MCF 10A (cell line): Measurements from ENCODE around the gene EXOC6B. TPM values are rescaled to one million over a fixed set of nuclear protein-coding genes. Genes with fewer than 3 reads are reported as not detected.

ENCODE experiments used
- BruUV-seq: library from RNA; stranded (reverse); fragments of 400-500 nt; replicated peaks from 2 replicates; lab custom pipeline; 2021; lab: Mats Ljungman, UMichigan
- CTCF ChIA-PET: fragments of 300-600 bp; sonication (Branson Sonifier 250); formaldehyde crosslinking; extraction: SDS; loops from one replicate; lab custom pipeline; 2021; ENCODE audit warnings: antibody characterized with exemption, inconsistent platforms; lab: Yijun Ruan, JAX
- POLR2A ChIA-PET: fragments of 300-600, 350-650 bp; sonication (Branson Sonifier 250); formaldehyde crosslinking; extraction: SDS; loops from one replicate; lab custom pipeline; 2020; ENCODE audit warnings: antibody characterized with exemption, inconsistent platforms; lab: Yijun Ruan, JAX
- DNase-seq: peaks from one replicate; pipeline ENCODE4 v3.0.0-alpha.2; 2018; ENCODE audit not compliant: unreplicated experiment
- H3K27ac Mint-ChIP-seq: one replicate; pipeline ENCODE4 v1.8.0; 2022; ENCODE audit warnings: mild to moderate bottlenecking, low read depth, mixed read lengths; ENCODE audit not compliant: unreplicated experiment
- H3K27me3 Mint-ChIP-seq: one replicate; pipeline ENCODE4 v1.8.0; 2022; ENCODE audit warnings: mixed read lengths; ENCODE audit not compliant: insufficient read depth, unreplicated experiment
- H3K36me3 Mint-ChIP-seq: one replicate; pipeline ENCODE4 v1.8.0; 2022; ENCODE audit warnings: mild to moderate bottlenecking, moderate library complexity, mixed read lengths; ENCODE audit not compliant: insufficient read depth, unreplicated experiment
- H3K4me1 Mint-ChIP-seq: one replicate; pipeline ENCODE4 v1.8.0; 2022; ENCODE audit warnings: mixed read lengths; ENCODE audit not compliant: insufficient read depth, unreplicated experiment
- H3K4me3 Mint-ChIP-seq: one replicate; pipeline ENCODE4 v1.8.0; 2022; ENCODE audit warnings: mild to moderate bottlenecking, moderate library complexity, mixed read lengths; ENCODE audit not compliant: unreplicated experiment
- H3K9me3 Mint-ChIP-seq: one replicate; pipeline ENCODE4 v1.8.0; 2022; ENCODE audit warnings: mixed read lengths; ENCODE audit not compliant: unreplicated experiment
- CTCF ChIP-seq: fragments of 200-600 bp; IDR thresholded peaks from one replicate; pipeline ENCODE4 v1.8.0; 2022; ENCODE audit warnings: antibody characterized with exemption, mild to moderate bottlenecking; ENCODE audit not compliant: unreplicated experiment
- intact Hi-C: fragments of 100-400 bp; cut with micrococcal nuclease; formaldehyde crosslinking; loops from 2 replicates; pipeline ENCODE4 v1.14.1; 2022
- total RNA-seq: library from RNA; stranded (reverse); gene quantifications from 2 replicates; pipeline ENCODE4 v1.2.3, GENCODE V29; 2022

Gene EXOC6B
- total RNA-seq, 1 experiment from 2014 or later, result 24.7 TPM

GRCh38 chr2:72512376-72512775, 313.5 kb downstream of the EXOC6B start:
- Mint-ChIP-seq H3K36me3 (no peaks in the 10 kb centered on the region), H3K27ac (no peak overlapping the region), H3K9me3 (no peaks in the 10 kb centered on the region), H3K27me3 (no peaks in the 10 kb centered on the region), H3K4me1 (no peaks in the 10 kb centered on the region), H3K4me3 (no peak overlapping the region)
- no TSS peak for BruUV-seq
- ChIA-PET POLR2A (no interaction called here), CTCF (no interaction called here)
- no peak for DNase-seq
- intact Hi-C loops, result no loop called here
- TF ChIP-seq CTCF, result no peak

- Mint-ChIP-seq H3K9me3 (no peaks in the 10 kb centered on the region), H3K4me3 (no peak overlapping the region), H3K27ac (no peak overlapping the region), H3K27me3 (no peaks in the 10 kb centered on the region), H3K36me3 (no peaks in the 10 kb centered on the region), H3K4me1 (no peaks in the 10 kb centered on the region)
- intact Hi-C loops, result no loop called here
- CTCF ChIA-PET, result no interaction called here
- POLR2A ChIA-PET, result no interaction called here
- TF ChIP-seq CTCF, result no peak
- BruUV-seq, result no TSS peak
- no peak for DNase-seq
These were observed 313.9 kb downstream of the EXOC6B start for GRCh38 chr2:72511906-72512305.

DNA sequence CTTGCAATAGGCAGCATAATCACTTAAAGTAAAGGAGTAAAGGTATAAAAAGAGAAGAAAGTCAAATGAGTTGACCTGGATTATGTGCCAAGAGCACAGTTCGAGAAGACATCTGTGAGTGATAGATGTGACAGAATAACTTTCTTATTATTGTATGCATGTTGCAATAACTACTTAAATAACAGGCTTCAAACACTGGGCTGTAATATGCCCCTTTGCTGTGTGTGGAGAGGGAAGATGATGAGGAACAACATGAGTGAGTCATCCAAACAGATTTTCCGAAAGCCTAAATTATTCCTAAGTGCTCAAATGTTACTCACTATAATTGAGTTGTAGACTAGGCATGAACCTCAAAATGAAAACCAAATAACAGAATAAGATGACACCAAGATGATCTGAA, 328.1 kb downstream of the EXOC6B start:
- H3K4me1 Mint-ChIP-seq, result peaks cover 6% of the 10 kb centered on the region
- no peaks in the 10 kb centered on the region for H3K27me3 Mint-ChIP-seq
- intact Hi-C loops, result no loop called here
- TF ChIP-seq CTCF, result no peak
- H3K36me3 Mint-ChIP-seq, result peaks cover 8% of the 10 kb centered on the region
- no peak overlapping the region for H3K4me3 Mint-ChIP-seq
- POLR2A ChIA-PET, result no interaction called here
- no TSS peak for BruUV-seq
- H3K9me3 Mint-ChIP-seq, result no peaks in the 10 kb centered on the region
- no peak overlapping the region for H3K27ac Mint-ChIP-seq
- DNase-seq, result peak; percentile 47
- CTCF ChIA-PET, result no interaction called here

GRCh38 chr2:72496479-72496878, 329.4 kb downstream of the EXOC6B start:
- intact Hi-C loops, result no loop called here
- no peaks in the 10 kb centered on the region for H3K27me3 Mint-ChIP-seq
- H3K27ac Mint-ChIP-seq, result no peak overlapping the region
- ChIA-PET CTCF (no interaction called here), POLR2A (no interaction called here)
- no peak for DNase-seq
- H3K4me1 Mint-ChIP-seq, result peaks cover 6% of the 10 kb centered on the region
- no peak overlapping the region for H3K4me3 Mint-ChIP-seq
- H3K36me3 Mint-ChIP-seq, result peaks cover 8% of the 10 kb centered on the region
- no peaks in the 10 kb centered on the region for H3K9me3 Mint-ChIP-seq
- no TSS peak for BruUV-seq
- TF ChIP-seq CTCF, result no peak
